DND-41 (cell line): ENCODE measurements around the gene PIF1.

Source experiments
- ATAC-seq: fragments of 200-7000 bp; cut with Tn5 transposase; 3 replicates; pipeline ENCODE4 v1.9.1; 2021; ENCODE audit warnings: low read depth; ENCODE audit not compliant: insufficient read depth
- DNase-seq: peaks from one replicate; pipeline ENCODE4 v3.0.0-alpha.2; 2020
- H2AFZ ChIP-seq: 2 replicates; pipeline ENCODE4 v1.6.0; 2012; ENCODE audit warnings: low read depth, low read length
- H3K27ac ChIP-seq: 2 replicates; pipeline ENCODE4 v1.5.1; 2012; ENCODE audit warnings: low read length, inconsistent platforms
- H3K27me3 ChIP-seq: fragments of 200-600 bp; sonication (generic); 2 replicates; pipeline ENCODE4 v1.6.0; 2012; ENCODE audit warnings: low read length, mild to moderate bottlenecking, inconsistent platforms; ENCODE audit not compliant: insufficient read depth, poor library complexity
- H3K36me3 ChIP-seq: 2 replicates; pipeline ENCODE4 v1.5.1; 2012; ENCODE audit warnings: low read length, inconsistent platforms; ENCODE audit not compliant: insufficient read depth
- H3K4me1 ChIP-seq: 2 replicates; pipeline ENCODE4 v1.5.1; 2012; ENCODE audit warnings: mild to moderate bottlenecking, low read length; ENCODE audit not compliant: insufficient read depth
- H3K4me2 ChIP-seq: 2 replicates; pipeline ENCODE4 v1.6.0; 2012; ENCODE audit warnings: mild to moderate bottlenecking, moderate library complexity, low read length, inconsistent platforms; ENCODE audit not compliant: insufficient read depth
- H3K4me3 ChIP-seq, 2 experiments: fragments of 200-600 bp in 1 of 2; shearing (Covaris generic) in 1 of 2; 2 replicates each; pipeline ENCODE4 v1.5.1; 2012 to 2016; ENCODE audit warnings: inconsistent platforms in 2 of 2, low read length in 2 of 2, mild to moderate bottlenecking in 2 of 2, low read depth in 1 of 2, moderate library complexity in 1 of 2
- H3K79me2 ChIP-seq: 2 replicates; pipeline ENCODE4 v1.6.0; 2012; ENCODE audit warnings: low read length, inconsistent platforms; ENCODE audit not compliant: insufficient read depth
- H3K9ac ChIP-seq: 2 replicates; pipeline ENCODE4 v1.6.0; 2012; ENCODE audit warnings: low read depth, mild to moderate bottlenecking, inconsistent platforms, low read length, moderate library complexity
- H3K9me3 ChIP-seq: 2 replicates; pipeline ENCODE4 v1.5.1; 2012; ENCODE audit warnings: low read length, moderate library complexity, mild to moderate bottlenecking, inconsistent platforms; ENCODE audit not compliant: insufficient read depth, severe bottlenecking
- H4K20me1 ChIP-seq: 2 replicates; pipeline ENCODE4 v1.6.0; 2012; ENCODE audit warnings: low read length; ENCODE audit not compliant: insufficient read depth
- CTCF ChIP-seq: IDR thresholded peaks from 2 replicates; pipeline ENCODE4 v1.5.1; 2012; ENCODE audit warnings: borderline replicate concordance, low read length, moderate library complexity, mild to moderate bottlenecking; ENCODE audit not compliant: poor library complexity, severe bottlenecking; ENCODE audit errors: extremely low read depth
- EZH2 ChIP-seq: IDR thresholded peaks from 3 replicates; pipeline ENCODE4 v1.6.1; 2012; ENCODE audit warnings: borderline replicate concordance, low read depth, mild to moderate bottlenecking, moderate library complexity, low read length, inconsistent platforms; ENCODE audit not compliant: severe bottlenecking

The PIF1 gene

GRCh38 chr15:64779024-64779423 is 46.4 kb downstream of the PIF1 start:
- H3K9ac ChIP-seq, result no peak overlapping the region
- DNase-seq (no peak), ATAC-seq (no peak)
- H3K9me3 ChIP-seq, result no peaks in the 10 kb centered on the region
- H3K27ac ChIP-seq, result no peak overlapping the region
- H3K36me3 ChIP-seq, result no peaks in the 10 kb centered on the region
- no peaks in the 10 kb centered on the region for H3K27me3 ChIP-seq
- no peak overlapping the region for H3K4me2 ChIP-seq
- TF ChIP-seq CTCF (no peak), EZH2 (no peak)
- H3K79me2 ChIP-seq, result no peaks in the 10 kb centered on the region
- peaks cover 7% of the 10 kb centered on the region for H3K4me1 ChIP-seq
- H3K4me3 ChIP-seq, result no peak overlapping the region
- H4K20me1 ChIP-seq, result no peaks in the 10 kb centered on the region
- H2AFZ ChIP-seq, result no peak overlapping the region

- Histone ChIP-seq H3K9me3 (no peaks in the 10 kb centered on the region), H2AFZ (peak overlapping the region; percentile 80; the same call in 1 of the 2 replicates), H3K27ac (no peak overlapping the region), H3K36me3 (no peaks in the 10 kb centered on the region), H3K27me3 (no peaks in the 10 kb centered on the region), H4K20me1 (no peaks in the 10 kb centered on the region), H3K4me1 (peaks cover 7% of the 10 kb centered on the region), H3K4me2 (peak overlapping the region; percentile 85), H3K4me3 (peak overlapping the region in 1 of 2 experiments; percentile 62; a peak in 2 of 4 replicates), H3K79me2 (no peaks in the 10 kb centered on the region), H3K9ac (no peak overlapping the region)
- DNase-seq (no peak), ATAC-seq (no peak)
- no peak for TF ChIP-seq EZH2
- TF ChIP-seq CTCF, result no peak
Measured at GRCh38 chr15:64776402-64776786, 49.1 kb downstream of the PIF1 start.

GRCh38 chr15:64775551-64776401 is 49.7 kb downstream of the PIF1 start, which contains the start of gene RBPMS2:
TSS of gene RBPMS2 (minus strand) at chr15:64775589. CDS start at chr15:64775319, 270 bp downstream.
- peak within 1 kb of the TSS; percentile 85 for H3K4me2 ChIP-seq
- H3K4me3 ChIP-seq, result peak within 1 kb of the TSS; percentile 47 to 62; a peak in 3 of 4 replicates
- peak within 1 kb of the TSS; percentile 80 for H2AFZ ChIP-seq
- DNase-seq (peak; percentile 20), ATAC-seq (peak; percentile 74)
- H3K9ac ChIP-seq, result peak within 1 kb of the TSS; percentile 55
- H3K79me2 ChIP-seq, result no peaks in the 10 kb centered on the region
- H3K36me3 ChIP-seq, result no peaks in the 10 kb centered on the region
- no peaks in the 10 kb centered on the region for H3K9me3 ChIP-seq
- TF ChIP-seq CTCF (no peak), EZH2 (no peak)
- H3K27me3 ChIP-seq, result no peaks in the 10 kb centered on the region
- no peak within 1 kb of the TSS; the same call in 1 of the 2 replicates for H3K27ac ChIP-seq
- no peaks in the 10 kb centered on the region for H4K20me1 ChIP-seq
- peaks cover 7% of the 10 kb centered on the region for H3K4me1 ChIP-seq
